NCI-H1048 (cell line): Measurements from ENCODE around the gene LTBP1.
"Not testable (repeated sequence)": the region's sequence is repeated elsewhere in the genome, so short reads cannot be mapped to it uniquely, and the experiment has no call there.

Experiments used
- DNase-seq: peaks from one replicate; lab custom pipeline; 2025; lab: John Stamatoyannopoulos, UW

LTBP1 gene

DNA sequence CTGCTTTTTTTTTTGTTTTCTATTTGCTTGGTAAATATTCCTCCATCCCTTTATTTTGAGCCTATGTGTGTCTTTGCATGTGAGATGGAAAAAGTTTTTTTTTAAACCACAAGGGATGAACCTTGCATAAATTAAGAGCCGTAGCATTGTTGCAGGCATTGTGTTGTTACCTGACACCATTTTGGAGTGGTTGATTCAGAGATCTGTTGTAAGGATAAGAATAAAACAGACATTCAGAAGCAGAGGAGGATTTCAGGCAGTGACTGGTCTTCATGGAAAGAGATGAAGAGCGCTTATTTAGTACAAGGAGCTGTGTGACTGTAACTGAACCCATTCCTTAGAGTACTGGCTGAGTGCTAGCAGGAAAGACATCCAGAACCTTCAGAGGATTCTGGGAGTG is 101.2 kb downstream of the LTBP1 start:
- no peak for DNase-seq

DNA sequence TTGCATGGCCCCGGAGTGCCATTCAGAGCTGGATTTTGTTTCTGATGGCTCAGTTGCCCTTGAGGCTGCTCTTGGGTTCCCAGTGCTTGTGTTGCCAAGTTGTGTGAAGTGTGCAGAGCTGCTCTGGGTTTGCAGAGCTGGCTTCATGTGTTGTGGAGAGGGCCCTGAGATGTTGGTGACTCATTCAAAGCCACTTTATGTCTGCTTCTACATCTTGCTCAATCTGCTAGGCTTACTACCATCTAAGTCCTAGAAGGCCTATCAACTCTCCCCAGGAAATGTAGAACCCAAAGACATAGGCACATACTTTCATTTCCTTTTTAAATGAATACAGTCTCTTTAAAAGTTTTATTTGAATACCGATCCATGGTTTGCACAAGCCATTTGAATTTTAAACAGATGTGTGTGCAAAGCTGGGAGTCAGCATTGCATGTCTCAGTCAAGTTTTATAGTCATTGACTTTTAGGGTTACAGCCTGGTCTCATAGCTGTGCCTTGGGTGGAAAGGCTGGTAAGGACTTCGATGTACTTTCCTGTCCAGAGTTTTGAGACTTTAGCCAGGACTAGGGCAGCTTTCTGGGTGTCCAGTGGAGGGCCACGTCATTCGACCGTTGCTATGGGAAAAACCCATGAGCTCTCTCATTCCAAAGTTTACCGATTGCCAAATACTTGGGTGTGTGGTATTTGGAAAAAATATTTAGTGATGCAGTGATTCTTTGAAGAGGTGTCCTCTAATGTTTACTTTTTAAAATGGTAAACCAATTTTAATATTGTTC is 105.0 kb downstream of the LTBP1 start:
- DNase-seq = no peak

DNA sequence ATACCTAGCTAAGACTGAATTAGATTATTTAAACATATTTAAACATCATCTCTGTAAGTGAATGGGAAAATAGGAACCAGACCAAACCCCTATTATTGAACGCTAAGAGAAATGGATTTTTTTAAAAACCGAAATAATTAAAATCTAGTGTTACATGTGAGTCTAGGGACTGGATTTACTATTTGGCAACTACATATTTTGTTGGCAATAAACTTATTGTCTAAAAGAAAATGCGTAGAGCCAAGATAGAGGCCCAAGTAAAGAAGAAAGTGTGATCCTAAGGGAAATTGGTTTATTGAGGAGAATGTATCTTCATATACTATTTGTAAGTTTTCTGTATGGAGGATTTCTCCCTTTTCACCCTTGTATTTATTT is 105.6 kb downstream of the LTBP1 start:
- no peak for DNase-seq

DNA sequence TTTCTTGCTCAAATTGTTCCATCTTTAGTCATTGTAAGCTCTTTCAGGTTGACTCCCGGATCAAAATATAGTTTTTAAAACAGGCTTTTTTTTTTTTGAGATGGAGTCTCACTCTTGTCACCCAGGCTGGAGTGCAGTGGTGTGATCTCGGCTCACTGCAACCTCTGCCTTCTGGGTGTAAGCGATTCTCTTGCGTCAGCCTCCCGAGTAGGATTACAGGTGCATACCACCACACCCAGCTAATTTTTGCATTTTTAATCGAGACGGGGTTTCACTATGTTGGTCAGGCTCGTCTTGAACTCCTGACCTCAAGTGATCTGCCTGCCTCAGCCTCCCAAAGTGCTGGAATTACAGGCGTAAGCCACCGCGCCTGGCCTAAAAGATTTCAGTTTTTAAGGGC is 106.0 kb downstream of the LTBP1 start:
- not testable (repeated sequence) for DNase-seq

DNA sequence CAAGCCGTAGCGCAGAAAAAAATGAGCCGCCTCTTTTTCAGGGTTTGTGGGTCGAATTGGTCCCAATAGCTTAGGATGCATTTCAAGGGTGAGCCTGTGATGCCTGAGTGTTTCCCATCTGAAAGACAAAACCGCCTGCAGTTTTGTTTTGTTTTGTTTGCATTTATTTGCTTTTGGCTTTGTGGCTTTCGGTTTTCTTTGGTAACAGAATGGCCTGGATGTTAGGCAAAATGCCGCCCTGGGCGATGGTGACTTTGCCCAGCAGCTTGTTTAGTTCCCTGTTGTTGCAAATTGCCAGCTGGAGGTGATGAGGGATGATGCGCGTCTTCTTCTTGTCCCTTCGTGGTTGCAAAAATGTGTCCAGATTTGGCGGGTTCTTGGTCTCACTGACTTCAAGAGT is 109.4 kb downstream of the LTBP1 start:
- DNase-seq = no peak

DNA sequence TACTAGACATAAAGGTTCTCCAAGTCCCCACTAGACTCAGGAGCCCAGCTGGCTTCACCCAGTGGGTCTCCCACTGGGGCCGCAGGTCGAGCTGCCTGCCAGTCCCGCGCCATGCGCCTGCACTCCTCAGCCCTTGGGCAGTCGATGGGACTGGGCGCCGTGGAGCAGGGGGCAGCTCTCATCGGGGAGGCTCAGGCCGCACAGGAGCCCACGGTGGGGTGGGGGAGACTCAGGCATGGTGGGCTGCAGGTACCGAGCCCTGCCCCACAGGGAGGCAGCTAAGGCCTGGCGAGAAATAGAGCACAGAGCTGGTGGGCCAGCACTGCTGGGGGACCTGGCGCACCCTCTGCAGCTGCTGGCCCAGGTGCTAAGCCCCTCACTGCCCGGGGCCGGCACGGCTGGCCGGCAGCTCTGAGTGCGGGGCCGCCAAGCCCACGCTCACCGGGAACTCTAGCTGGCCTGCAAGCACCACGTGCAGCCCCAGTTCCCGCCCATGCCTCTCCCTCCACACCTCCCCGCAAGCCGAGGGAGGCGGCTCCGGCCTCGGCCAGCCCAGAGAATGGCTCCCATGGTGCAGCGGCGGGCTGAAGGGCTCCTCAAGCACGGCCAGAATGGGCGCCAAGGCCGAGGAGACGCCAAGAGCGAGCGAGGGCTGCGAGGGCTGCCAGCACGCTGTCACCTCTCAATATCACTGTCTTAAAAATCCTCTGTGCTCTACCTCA is 110.7 kb downstream of the LTBP1 start:
- DNase-seq = not testable (repeated sequence)

DNA sequence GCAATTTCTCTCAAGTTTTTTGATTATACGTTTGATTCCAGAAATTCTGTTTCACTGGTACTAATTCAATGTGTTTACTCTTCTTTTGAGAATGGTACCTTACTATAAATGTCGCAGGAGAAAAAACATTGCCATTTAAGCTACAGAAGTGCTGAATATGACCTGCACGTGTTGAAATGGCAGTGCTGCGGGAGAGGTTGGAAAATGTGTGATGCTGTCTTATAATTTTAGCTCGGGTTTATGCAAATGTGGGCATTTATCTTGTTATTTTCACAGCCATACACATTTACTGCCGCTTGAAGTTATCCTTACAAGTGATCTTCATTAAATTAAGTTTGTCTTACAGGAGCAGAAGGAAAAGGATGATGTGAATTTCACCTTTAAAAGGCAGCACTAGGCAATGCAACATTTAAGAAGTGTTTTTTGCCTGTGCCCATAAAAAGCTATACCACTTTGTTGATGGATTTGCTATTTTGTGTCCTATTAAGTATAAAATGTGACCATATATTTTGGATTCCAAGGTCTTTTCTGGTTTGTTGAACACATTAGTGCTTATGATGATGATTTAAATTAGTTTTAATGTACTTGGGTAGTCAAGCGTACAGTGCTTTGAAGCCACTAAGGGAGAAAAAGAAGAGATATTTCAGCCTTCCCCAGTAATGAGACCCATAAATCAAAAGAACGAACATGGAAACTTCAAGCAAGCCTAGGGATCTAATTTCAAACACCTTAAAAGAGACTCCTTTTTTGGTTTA is 112.1 kb downstream of the LTBP1 start:
- DNase-seq = no peak

DNA sequence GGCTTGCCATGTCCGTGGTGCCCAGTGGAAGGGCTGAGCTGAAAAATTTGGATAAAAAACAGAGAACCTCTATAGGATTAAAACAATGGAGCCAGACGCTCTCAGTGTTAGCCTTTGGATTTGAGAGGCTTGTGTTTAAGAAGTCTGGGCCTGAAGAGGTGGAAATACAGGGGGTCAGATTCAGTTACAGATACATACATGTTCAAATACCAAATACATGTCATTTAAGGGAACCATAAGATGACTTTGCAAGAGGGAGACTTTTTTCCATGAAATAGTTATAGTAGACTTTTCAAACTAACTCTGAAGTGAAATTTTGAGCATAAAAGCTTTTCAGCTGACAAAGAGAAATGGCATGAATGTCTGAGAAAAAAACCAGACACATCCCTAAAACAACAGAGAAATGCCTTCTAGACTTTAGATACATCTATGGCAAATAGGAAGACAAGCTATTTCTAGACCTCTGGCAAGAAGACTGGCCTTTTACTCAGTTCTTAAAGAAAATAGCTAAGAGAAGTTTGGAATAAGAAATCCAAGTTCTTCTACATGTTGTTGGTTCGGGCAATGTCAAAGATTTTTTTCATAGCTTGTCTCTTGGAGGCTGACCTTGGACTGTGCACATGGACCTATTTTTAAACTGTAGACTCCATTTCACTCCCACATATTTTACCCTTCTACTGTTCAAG is 112.9 kb downstream of the LTBP1 start:
- no peak for DNase-seq

DNA sequence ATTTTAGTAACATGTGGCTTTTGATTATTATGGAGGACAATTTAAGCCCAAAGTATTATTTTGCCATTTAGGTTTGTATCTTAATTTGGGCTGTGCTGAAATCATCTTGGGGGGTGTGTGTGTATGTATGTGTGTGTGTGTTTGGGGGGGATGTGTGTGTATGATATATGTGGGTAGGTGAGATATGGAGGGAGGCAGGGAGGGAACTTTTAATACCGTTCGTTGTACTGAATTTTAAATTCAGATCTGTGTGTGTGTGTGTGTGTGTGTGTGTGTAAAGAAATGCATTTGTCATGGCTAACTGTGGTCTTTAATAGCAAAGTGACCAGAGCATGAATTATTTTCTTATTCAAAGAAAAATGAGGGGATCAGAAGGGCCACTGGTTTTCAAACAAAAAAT is 113.7 kb downstream of the LTBP1 start:
- DNase-seq = no peak

DNA sequence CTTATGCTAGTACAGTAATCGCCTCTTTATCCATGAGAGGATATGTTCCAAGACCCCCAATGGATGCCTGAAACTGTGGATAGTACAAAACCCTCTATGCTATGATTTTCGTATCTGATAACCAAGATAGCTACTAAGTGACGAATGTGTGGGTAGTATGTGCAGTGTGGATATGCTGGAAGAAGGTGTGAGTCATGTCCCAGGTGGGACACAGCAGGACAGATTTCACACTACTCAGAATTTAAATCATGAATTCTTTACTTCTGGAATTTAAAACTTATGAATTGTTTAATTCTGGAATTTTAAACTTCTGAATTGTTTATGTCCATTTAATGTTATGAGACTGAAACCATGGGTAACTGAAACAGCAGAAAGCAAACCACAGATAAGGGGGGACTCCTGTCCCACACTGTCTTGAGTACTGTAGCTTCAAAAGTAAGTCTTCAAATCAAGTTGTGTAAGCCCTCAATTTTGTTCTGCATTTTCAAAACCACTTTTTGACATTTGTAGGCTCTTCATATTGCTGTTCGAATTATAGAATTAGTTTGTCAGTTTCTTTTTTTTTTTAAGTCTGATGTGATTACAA is 116.0 kb downstream of the LTBP1 start:
- no peak for DNase-seq

DNA sequence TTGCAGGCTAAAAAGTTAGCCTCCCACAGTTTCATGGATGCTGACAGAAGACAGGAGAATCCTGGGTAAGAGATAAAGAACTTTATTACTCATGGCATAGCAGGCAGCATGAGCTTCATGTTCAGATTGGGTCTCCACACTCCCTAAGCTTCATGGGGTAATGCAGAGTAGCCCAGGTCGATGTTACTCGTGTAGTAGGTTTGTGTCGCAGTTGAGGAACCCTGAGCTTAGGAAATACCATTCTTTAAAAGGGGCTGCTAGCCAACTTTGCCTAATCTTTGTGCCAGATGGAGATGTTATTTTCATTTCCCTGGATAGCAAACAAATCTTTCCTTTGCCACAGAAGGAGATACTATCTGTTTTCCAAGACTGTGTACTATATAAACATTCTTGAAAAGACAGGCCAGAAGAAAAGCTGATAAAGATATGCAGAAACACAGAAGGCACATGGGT is 117.6 kb downstream of the LTBP1 start:
- DNase-seq = no peak

DNA sequence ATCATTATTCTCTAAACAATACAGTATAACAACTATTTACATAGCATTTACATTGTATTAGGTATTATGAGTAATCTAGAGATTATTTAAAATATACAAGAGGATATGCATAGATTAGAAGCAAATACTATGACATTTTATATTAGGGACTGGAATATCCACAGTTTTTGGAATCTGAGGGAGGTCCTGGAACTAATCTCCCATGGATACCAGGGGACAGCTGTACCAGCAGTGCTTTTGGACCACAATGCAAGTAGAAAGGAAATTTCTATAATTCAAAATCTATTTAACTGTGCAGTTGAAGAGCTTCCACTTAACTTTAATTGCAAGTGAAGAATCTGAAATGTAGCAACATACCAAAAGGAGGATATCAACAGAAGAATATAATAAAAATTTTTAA is 120.8 kb downstream of the LTBP1 start:
- DNase-seq = no peak

DNA sequence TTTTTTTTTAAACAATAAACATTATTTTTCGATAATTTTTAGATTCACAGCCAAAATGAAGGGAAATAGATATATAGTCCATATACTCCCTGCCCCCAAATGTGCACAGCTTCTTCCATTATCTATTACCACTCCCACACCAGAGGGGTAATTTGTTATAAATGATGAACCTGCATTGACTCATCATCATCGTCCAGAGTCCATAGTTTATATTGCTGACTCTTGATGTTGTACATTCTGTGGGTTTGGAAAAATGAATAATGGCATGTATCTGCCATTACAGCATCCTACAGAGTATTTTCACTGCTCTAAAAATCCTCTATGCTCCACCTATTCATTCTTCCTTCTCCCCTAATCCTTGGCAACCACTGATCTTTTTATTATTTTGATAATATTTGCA is 121.5 kb downstream of the LTBP1 start:
- no peak for DNase-seq

DNA sequence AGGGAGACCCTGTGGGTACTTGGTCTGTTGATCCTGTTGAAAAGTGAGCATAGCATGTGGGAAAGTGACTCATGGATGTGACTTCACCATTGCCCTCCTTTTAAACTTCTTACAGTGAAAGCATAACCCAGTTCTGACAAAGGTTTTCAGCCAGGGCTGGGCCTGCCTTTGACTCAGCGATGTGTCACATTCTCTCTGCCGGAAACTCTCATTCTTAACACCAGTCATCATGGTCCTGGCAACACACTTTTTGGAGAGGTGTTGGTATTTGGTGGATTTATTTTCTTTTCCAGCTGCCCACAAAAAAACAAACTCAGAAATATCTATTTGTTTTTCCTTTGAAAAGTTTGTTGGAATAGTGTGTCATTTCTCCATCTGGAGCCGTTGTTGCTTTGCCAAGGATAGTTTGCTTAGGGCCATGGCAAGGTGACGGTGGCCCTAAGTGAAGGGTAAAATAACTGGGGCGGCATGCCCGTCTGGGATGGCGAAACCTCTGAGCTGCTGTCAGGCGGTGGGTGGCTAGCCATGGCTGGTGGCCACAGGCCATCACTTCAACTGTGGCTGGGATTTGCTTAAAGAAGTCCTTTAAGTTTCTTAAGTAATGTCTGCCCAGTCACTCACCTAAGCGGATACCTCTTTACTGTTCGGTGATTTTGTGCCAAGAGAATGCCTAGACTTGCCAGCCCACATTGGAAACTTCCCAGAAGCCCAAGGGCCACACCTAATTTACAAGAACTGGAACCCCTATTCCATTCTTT is 123.3 kb downstream of the LTBP1 start:
- DNase-seq = no peak

DNA sequence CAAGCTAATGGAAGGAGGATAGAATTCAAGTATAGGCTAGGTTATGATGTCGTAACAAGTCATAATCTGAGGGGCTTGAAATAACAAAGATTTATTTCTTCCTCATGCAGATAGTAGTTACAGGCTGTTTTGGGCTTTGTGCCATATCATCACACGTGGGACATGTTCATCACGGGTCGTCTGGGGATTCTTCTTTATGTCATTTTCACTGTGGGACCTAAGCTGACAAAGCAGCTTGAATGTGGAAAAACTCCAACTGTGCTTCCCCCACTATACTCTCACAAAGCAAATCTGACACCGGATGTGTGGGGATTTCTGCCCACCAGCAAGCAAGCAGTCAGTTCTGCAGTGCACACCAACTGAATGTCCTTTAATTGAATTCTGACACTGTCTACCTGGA is 124.8 kb downstream of the LTBP1 start:
- no peak for DNase-seq

DNA sequence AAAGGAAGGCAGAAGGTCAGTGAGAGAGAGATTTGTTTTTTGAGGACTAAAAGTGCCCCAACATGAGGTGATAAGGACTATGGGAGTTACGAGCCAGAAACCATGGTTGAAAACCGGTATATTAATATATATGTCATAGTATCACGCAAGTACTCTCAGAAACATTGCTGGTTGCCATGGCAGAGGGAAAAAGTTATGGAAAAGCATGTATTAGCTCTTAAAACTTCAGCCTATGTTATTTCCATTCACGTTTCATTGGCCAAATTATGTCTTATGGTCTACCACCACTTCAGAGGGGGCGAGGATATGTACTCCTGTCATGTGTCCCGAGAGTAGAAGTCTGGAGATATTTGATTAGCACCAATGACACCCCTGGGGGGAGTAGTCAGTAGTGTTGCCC is 125.9 kb downstream of the LTBP1 start:
- DNase-seq = no peak

DNA sequence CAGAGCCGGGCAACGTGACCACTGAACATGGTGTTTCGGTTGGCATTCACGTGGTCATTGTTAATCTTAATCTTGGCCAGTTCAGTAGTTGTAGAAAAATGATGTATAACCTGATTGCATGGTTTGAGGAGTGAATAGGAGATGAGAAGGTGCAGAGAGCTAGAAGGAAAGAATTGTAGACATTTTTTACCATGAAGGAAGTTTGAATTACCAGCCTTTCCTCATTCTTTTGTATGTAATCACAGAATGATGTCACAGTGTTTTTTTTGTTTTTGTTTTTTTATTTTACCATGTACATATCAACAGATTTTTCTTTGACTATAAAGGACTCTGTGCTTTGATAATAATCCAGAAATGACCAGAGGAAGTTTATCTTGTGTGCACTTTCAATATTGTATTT is 126.3 kb downstream of the LTBP1 start:
- DNase-seq = no peak

DNA sequence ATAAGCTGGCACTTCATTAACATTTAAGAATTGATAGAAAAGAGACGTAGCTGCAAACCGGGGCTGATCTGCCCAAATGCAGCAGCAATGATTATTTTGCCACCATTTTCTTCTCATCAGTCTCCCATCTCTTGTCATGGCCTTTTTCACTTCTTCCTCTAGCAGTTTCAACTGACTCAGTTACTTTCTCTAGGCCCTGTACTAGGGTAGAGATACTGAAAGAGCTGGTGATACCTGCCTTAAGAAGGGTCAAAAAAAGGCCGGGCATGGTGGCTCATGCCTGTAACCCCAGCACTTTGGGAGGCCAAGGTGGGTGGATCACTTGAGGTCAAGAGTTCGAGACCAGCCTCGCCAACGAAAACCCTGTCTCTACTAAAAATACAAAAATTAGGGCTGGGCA is 127.4 kb downstream of the LTBP1 start:
- no peak for DNase-seq

DNA sequence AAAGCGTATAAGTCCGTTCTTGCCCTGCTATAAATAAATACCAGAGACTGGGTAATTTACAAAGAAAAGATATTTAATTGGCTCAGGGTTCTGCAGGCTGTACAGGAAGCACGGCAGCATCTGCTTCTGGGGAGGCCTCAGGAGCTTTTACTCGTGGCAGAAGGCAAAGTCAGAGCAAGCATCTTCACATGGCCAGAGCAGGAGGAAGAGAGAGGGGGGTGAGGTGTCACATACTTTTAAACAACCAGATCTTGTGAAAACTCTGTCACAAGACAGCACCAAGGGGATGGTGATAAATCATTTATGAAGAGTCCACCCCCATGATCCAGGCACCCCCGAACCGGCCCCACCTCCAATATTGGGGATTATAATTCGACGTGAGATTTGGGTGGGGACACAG is 130.6 kb downstream of the LTBP1 start:
- DNase-seq = no peak

DNA sequence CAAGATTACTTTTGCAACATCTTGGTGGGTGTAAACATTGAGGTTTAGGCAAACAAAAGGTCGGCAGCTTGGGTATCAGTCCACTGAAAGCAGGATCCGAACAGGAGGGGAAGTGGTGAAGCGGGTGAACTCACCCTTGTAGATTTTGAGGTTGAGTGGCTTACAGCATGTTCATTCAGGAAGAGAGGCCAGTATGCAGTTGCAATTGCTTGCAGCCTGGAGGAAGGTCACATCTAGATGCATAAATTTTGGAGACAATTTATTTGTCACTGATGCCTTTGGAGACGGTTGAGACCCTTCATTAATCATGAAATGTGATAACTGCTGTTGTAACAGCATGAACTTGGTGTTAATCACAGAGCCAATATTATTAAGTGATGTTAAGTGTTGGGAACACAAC is 131.1 kb downstream of the LTBP1 start:
- no peak for DNase-seq

DNA sequence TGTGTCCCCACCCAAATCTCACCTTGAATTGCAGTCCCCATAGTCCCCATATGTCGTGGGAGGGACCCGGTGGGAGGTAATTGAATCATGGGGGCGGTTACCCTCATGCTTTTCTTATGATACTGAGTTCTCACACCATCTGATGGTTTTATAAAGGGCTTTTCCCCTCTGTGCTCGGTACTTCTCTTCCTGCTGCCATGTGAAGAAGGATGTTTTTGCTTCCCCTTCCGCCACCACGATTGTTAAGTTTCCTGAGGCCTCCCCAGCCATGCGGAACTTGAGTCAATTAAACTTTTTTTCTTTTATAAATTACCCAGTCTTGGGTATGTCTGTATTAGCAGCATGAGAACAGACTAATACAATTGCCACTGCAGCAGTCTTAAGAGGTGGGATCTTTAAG is 134.9 kb downstream of the LTBP1 start:
- DNase-seq = no peak
